Measurements from ENCODE around the gene ASIC1. TPM values are rescaled to one million over a fixed set of nuclear protein-coding genes. Genes with fewer than 3 reads are reported as not detected.

Gene ASIC1
- total RNA-seq, 1 donor from 2014 or later, result 8.1 TPM

GRCh38 chr12:50057896-50058670 lies 687 bp downstream of the ASIC1 start:
- H3K9me3 ChIP-seq (ENCODE audit: insufficient read depth, low read depth, low read length), result no peaks in the 10 kb centered on the region
- peaks cover 3% of the 10 kb centered on the region for H3K9me3 Mint-ChIP-seq (ENCODE audit: unreplicated experiment)
- peak overlapping the region; percentile 97 for H3K4me2 ChIP-seq (ENCODE audit: low read length)
- H3K79me2 ChIP-seq (ENCODE audit: insufficient read depth, low read length), result no peaks in the 10 kb centered on the region
- DNase-seq (ENCODE audit: low read depth), result no peak
- H3K4me1 ChIP-seq (ENCODE audit: insufficient read depth, low read length), result peaks cover 20% of the 10 kb centered on the region
- no peak overlapping the region for H3K27ac ChIP-seq (ENCODE audit: low read depth, low read length)
- TF ChIP-seq EZH2 (IDR thresholded peaks at IDR 0.05; ENCODE audit: insufficient read depth, low read length) (no peak), CTCF (IDR thresholded peaks at IDR 0.05; ENCODE audit: insufficient read depth, low read depth, low read length) (no peak)
- FAIRE-seq, result no peak
- H3K27me3 ChIP-seq (ENCODE audit: insufficient read depth, low read length), result peaks cover 6% of the 10 kb centered on the region
- H3K36me3 Mint-ChIP-seq (ENCODE audit: low read depth, unreplicated experiment), result peaks cover 21% of the 10 kb centered on the region
- H3K4me3 Mint-ChIP-seq (ENCODE audit: unreplicated experiment), result peak overlapping the region; percentile 74
- no peak overlapping the region for H3K27ac Mint-ChIP-seq (ENCODE audit: unreplicated experiment)
- H3K4me3 ChIP-seq (ENCODE audit: insufficient read depth, low read depth, low read length), result peak overlapping the region; percentile 70
- peak overlapping the region; percentile 84 for H2AFZ ChIP-seq (ENCODE audit: low read depth, low read length)
- H3K27me3 Mint-ChIP-seq (ENCODE audit: low read depth, unreplicated experiment), result peaks cover 54% of the 10 kb centered on the region
- H3K36me3 ChIP-seq (ENCODE audit: insufficient read depth, low read length), result no peaks in the 10 kb centered on the region
- H3K9ac ChIP-seq (ENCODE audit: low read length), result peak overlapping the region; percentile 45
- H4K20me1 ChIP-seq (ENCODE audit: insufficient read depth, low read length), result peaks cover 5% of the 10 kb centered on the region
- peaks cover 21% of the 10 kb centered on the region for H3K4me1 Mint-ChIP-seq (ENCODE audit: low read depth, unreplicated experiment)

GRCh38 chr12:50058743-50059312 lies 1.4 kb downstream of the ASIC1 start:
- Mint-ChIP-seq H3K27ac (ENCODE audit: unreplicated experiment) (no peak overlapping the region), H3K4me1 (ENCODE audit: low read depth, unreplicated experiment) (peaks cover 21% of the 10 kb centered on the region), H3K36me3 (ENCODE audit: low read depth, unreplicated experiment) (peaks cover 23% of the 10 kb centered on the region), H3K9me3 (ENCODE audit: unreplicated experiment) (peaks cover 3% of the 10 kb centered on the region), H3K4me3 (ENCODE audit: unreplicated experiment) (peak overlapping the region; percentile 74), H3K27me3 (ENCODE audit: low read depth, unreplicated experiment) (peaks cover 50% of the 10 kb centered on the region)
- Histone ChIP-seq H3K27me3 (ENCODE audit: insufficient read depth, low read length) (peaks cover 6% of the 10 kb centered on the region), H4K20me1 (ENCODE audit: insufficient read depth, low read length) (peaks cover 5% of the 10 kb centered on the region), H3K4me2 (ENCODE audit: low read length) (no peak overlapping the region), H3K36me3 (ENCODE audit: insufficient read depth, low read length) (no peaks in the 10 kb centered on the region), H3K9ac (ENCODE audit: low read length) (no peak overlapping the region), H3K9me3 (ENCODE audit: insufficient read depth, low read depth, low read length) (no peaks in the 10 kb centered on the region), H2AFZ (ENCODE audit: low read depth, low read length) (no peak overlapping the region), H3K4me3 (ENCODE audit: insufficient read depth, low read depth, low read length) (no peak overlapping the region), H3K79me2 (ENCODE audit: insufficient read depth, low read length) (no peaks in the 10 kb centered on the region), H3K4me1 (ENCODE audit: insufficient read depth, low read length) (peaks cover 20% of the 10 kb centered on the region), H3K27ac (ENCODE audit: low read depth, low read length) (no peak overlapping the region)
- TF ChIP-seq EZH2 (IDR thresholded peaks at IDR 0.05; ENCODE audit: insufficient read depth, low read length), result no peak
- no peak for TF ChIP-seq CTCF (IDR thresholded peaks at IDR 0.05; ENCODE audit: insufficient read depth, low read depth, low read length)
- DNase-seq (ENCODE audit: low read depth) (no peak), FAIRE-seq (no peak)
